ENCODE data around the gene SRC.

The SRC gene

DNA sequence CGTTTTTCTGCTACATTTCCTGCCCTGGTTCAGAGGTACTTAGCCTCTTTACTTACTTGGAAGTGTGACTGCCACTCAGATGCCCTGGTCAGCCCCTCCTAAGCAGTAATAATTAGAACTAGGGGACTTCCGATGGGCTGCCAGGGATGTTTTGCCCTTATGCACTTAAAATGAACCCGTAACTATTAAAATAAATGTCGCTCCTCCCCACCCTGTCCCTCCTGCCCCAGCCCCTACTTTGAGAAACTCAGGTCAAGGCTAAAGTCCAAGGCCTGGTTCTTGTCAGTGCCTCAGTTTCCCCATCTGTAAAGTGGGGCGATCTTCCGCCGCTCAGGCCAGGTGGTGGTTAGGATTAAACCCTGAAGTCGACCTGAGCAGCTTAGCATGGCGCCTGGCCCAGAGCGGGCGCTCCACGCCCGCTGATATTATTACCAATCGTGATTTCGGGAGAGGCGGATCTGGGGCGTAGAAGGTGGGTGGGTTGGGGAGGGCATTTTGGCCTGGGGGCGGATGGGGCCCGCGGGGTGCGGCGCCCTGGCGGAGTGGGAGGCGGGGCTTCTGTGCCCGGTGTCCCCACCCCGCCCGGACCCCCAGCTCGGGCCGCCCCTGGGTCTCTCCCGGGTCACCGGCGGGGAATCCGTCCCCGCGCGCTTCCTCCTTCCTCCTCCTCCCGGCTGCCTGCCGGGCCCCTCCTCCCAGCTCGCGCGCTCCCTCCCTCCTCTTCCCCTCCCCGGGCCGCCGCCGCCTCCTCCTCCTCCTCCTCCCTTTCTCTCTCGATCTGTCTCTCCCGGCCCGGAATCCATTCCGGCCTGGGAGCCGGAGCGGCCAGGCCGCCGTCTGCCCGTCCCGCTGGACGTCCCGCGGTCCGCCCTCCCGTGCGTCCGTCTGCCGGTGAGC is at the start of gene SRC:
Gene SRC, plus strand, starts transcription at position 802 of the 897 bp plus-strand sequence. CDS start 38,014 bp downstream, outside the sequence.
- peak; percentile 16 for DNase-seq (ENCODE audit: low read depth)

GRCh38 chr20:37296371-37296770 is 49.6 kb upstream of the SRC start:
- no peak for DNase-seq (ENCODE audit: low read depth)

DNA sequence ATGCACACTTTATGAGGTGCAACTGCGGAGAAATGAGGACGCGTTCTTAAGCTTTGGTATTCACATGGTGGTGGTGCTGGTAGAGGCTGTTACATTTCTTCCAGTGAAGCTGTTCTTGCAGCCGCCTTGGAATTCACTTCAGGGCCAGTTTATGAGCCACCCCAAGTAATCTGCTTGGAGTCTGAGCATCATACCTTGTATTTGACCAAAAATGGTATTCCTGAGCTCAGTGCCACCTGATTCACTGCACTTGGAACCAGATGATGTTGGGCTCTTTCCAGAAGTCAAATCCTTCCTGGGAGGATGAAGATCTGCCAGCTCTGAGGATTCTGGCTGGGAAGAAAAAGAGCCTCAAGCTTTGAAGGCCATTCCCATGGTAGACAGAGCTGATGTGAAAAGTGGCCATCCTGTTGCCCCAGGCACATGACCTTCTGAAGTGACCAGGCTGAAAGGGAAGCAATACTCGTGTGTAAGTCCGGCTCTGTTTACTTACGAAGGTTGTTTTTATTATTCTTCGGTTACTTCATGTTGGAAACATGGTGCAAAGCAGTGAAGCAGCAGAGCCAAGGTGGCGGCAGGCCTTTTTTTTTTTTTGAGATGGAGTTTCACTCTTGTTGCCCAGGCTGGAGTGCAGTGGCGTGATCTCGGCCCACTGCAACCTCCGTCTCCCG is 48.7 kb upstream of the SRC start:
- DNase-seq (ENCODE audit: low read depth) = no peak

GRCh38 chr20:37298190-37298939 is 47.6 kb upstream of the SRC start:
- no peak for DNase-seq (ENCODE audit: low read depth)

DNA sequence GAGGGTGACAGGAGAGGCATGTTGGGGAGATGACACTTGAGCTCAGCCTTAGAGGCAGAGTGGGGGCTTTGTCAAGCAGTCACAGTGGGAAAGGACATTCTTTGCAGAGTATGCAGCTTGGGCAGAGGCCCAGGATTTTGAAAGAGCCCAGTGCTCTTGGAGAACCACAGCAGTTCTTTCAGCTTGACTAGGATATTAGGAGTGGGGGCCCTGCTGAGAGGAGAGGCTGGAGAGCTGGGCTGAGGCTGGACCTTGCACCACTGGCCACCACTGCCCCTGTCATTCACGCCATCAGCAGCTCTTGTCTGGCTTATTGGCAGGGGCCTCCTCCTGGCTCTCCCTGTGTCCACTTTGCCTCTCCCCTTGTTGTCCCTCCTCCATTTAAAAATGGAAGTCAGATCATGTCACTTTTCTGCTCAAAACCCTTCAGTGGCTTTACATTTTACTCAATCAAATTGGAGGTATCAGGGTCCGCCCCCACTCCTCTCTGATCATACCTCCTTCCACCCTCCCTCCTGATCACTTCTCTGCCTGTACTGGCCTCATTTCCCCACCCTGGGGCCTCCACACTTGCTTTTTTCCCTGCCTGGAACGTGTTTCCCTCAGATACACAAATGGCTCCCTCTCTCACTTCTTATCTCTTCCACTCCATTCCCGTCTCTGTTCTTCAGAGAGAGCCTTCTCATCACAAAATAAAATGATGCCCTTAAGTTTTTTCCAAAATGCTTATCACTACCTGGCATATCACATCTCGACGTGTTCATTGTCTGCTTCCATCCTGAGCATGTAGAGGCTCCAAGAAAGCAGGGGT is 46.0 kb upstream of the SRC start:
- no peak for DNase-seq (ENCODE audit: low read depth)

DNA sequence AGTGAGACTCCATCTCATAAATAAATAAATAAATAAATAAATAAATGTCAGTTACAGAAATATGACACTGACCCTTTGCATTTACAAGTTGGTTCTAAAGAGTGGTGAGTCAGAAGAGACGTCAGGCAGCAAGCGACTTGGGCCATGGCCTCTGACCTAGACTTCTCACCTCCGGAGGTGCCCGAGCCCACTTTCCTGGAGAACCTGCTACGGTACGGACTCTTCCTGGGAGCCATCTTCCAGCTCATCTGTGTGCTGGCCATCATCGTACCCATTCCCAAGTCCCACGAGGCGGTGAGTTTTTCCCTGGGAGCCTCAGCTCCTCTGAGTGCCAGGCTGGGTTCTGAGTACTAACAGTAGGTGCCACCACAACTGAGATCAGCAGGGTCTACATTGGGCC is 44.8 kb upstream of the SRC start:
- DNase-seq (ENCODE audit: low read depth) = no peak

GRCh38 chr20:37301558-37301957 is 44.4 kb upstream of the SRC start:
- no peak for DNase-seq (ENCODE audit: low read depth)

GRCh38 chr20:37302981-37303380 is 43.0 kb upstream of the SRC start:
- no peak for DNase-seq (ENCODE audit: low read depth)

DNA sequence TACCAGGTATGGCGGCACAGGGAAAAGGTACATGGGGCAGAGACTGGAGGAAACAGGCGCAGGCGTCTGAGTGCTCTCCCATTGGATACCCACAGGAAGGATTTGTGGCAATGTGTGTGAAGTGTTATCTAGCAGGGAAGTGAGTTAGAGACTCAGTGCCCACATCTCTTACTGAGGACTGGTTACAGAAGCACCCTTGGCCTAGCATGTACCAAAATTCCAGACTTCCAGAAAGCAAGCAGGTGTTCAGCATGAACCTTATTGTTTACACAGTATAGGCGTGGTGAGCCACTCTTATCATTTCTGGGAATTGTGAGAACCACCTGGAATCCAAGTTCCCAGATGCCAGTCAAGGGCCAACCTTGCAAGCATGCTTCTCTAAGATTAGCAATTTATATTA is 42.3 kb upstream of the SRC start:
- no peak for DNase-seq (ENCODE audit: low read depth)

DNA sequence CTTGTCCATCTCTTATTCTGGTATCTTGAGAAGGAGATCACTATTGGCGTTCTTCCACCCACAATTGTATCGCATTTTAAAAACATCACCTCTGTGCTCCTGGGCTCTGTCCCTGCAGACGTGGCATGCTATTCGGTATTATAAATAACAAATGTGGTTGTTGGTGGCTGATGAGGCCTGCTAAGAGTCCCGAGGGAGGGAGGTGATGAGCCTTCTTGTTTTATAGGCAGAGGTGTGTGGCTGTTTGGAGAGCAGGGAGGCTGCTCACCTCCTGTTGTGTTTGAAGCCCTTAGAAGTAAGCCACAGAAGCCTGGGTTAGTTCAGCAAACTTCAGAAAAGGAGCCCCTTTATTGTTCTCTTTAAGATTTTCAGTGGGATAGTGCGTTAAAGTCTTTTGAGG is 40.9 kb upstream of the SRC start:
- no peak for DNase-seq (ENCODE audit: low read depth)

DNA sequence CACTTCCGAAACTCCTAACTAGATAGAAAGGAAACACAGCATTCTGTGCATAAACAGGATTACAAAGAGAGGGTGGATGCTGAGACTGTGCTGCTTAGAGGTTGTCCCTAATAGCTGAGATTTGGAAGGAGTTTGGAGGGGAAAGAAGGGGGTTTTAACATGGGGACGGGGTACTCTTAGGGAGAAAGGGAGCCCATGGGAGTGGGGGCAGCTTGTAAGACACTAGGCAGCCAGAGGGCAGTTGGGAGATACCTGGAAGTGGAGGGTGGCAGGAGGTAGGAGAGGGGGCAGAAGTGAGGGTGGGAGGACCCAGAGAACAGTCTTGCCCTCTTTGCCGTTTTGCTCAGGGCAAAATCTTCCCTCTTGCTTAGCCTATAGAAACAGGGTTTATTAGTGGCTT is 40.1 kb upstream of the SRC start:
- no peak for DNase-seq (ENCODE audit: low read depth)

DNA sequence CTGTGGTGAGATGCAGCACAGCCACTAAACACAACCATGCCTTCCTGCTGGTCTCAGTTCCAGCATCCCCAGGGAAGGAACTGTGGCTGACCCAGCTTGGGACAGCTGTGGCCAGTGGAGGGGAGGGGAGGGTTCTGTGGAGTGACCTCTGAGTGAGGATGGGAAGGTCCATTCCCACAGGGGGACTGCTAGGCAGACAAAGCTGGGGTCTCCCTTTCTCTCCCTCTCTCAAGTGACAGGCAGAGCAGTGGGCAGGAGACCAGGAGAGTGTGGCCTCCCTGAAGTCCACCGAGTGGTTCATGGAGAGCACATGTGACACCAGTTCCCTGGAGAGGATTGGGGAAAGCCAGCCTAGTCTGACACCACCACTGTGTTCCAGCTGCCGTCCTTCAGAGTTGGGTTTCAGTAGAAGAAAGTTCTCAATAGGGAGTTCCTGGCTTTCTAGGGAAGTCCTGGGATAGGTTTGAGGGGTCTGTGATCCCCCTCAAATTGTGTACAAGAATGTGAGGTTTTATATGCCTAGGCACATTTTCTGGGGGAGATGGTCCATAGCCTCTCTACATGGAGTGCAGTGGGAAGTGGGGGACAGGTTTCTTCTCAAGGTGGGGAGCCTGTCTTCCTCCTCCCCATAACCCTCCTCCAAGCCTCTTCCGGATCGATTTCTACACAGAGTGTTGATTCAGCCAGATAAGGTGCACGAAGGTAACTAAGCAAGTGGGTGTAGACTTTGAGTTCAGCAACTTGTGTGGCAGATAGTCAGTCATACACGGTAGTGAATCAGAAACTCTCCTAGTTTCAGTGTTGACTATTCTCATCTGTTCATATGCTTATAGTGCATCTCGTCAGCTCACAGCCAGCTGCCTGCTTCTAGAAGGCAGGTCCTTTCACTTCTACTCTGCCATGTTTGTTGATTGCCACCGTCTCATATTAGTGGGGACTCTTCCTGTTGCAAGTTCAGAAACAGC is 37.6 kb upstream of the SRC start:
- DNase-seq (ENCODE audit: low read depth) = peak; percentile 4

DNA sequence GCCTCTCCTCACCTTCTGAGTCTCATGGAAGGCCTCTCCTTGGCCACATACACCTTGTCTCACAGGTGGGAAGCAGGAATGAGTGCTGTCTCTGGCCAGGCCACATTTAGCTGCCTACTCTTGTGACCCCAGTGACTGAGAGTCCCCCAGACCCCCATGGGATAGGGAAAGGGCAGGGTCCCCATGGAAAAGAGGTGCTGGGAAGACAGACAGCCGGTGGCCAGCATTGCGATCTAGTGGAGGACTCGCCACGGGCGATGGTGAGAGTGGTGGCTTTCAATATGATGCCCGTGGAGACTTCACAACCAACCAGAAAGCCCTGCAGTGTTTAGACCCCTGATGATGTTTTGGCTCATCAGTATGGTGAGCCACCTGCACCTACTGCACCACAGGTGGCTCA is 36.6 kb upstream of the SRC start:
- no peak for DNase-seq (ENCODE audit: low read depth)

DNA sequence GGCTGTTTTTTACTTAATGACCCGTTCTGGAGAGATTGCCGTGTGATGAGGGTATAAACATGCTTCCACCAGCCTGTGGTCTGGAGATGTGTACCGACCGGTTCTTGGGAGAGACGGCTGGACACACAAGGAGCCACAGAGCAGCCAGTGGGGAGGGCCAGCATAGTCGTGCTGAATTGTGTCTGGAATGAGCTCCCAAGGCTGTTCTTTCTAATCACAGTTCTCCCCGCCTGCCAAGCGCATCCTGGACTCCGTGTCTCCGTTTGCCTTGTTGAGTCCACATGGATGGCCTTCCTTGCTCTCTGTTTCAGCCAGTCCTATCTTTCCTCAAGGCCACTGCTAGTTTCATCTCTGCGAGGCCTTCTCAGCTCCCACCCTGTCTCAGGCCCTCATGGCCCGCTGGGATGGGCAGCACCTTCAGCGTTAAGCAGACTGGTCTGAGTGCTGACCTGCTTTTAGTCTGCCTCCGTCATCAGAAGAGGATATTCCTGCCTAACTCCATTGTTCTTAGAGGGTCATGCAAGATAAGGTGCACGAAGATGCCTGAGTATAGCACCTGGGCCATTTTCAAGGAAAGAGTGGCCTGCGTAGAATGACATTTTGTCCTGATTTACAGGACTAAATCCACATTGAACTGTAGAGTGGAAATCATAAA is 35.9 kb upstream of the SRC start:
- no peak for DNase-seq (ENCODE audit: low read depth)

GRCh38 chr20:37310951-37311350 is 35.0 kb upstream of the SRC start:
- no peak for DNase-seq (ENCODE audit: low read depth)

GRCh38 chr20:37311710-37312355 is 34.1 kb upstream of the SRC start:
- no peak for DNase-seq (ENCODE audit: low read depth)

GRCh38 chr20:37313546-37314091 is 32.3 kb upstream of the SRC start:
- no peak for DNase-seq (ENCODE audit: low read depth)

GRCh38 chr20:37314099-37314498 is 31.8 kb upstream of the SRC start:
- DNase-seq (ENCODE audit: low read depth) = no peak

- no peak for DNase-seq (ENCODE audit: low read depth)
Measured at GRCh38 chr20:37314617-37315016, 31.3 kb upstream of the SRC start.
